Measurements from ENCODE around the gene S100A2.

- TF ChIP-seq, protein P1, sequence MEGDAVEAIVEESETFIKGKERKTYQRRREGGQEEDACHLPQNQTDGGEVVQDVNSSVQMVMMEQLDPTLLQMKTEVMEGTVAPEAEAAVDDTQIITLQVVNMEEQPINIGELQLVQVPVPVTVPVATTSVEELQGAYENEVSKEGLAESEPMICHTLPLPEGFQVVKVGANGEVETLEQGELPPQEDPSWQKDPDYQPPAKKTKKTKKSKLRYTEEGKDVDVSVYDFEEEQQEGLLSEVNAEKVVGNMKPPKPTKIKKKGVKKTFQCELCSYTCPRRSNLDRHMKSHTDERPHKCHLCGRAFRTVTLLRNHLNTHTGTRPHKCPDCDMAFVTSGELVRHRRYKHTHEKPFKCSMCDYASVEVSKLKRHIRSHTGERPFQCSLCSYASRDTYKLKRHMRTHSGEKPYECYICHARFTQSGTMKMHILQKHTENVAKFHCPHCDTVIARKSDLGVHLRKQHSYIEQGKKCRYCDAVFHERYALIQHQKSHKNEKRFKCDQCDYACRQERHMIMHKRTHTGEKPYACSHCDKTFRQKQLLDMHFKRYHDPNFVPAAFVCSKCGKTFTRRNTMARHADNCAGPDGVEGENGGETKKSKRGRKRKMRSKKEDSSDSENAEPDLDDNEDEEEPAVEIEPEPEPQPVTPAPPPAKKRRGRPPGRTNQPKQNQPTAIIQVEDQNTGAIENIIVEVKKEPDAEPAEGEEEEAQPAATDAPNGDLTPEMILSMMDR (IDR thresholded peaks at IDR 0.05; ENCODE audit: insufficient read depth, low read length): no peak
- TF ChIP-seq GABPA (IDR thresholded peaks at IDR 0.05; ENCODE audit: low read depth): no peak
- TF ChIP-seq POLR2AphosphoS5 (IDR thresholded peaks at IDR 0.05; ENCODE audit: low read depth): no peak
- TF ChIP-seq REST (IDR thresholded peaks at IDR 0.05; ENCODE audit: insufficient replicate concordance, low read depth): no peak
- no peak for TF ChIP-seq SPI1 (IDR thresholded peaks at IDR 0.05; ENCODE audit: borderline replicate concordance, low read depth)
Measured at GRCh38 chr1:153578936-153579335, 13.3 kb upstream of the S100A2 start.

Measured in HL-60 (cell line).